ENCODE data around the gene HSD17B2.

- TF ChIP-seq CTCF (IDR thresholded peaks at IDR 0.05) (no peak), EP300 (IDR thresholded peaks at IDR 0.05) (no peak), POLR2A (IDR thresholded peaks at IDR 0.05) (no peak)
Observed at GRCh38 chr16:82085011-82085779, 50.1 kb downstream of the HSD17B2 start.
